CD4-positive, alpha-beta T cell (primary cell): ENCODE results near the gene SPIRE2. TPM values are rescaled to one million over a fixed set of nuclear protein-coding genes. Genes with fewer than 3 reads are reported as not detected.

Source experiments
- ATAC-seq: fragments of 200-7000 bp; cut with Tn5 transposase; one replicate; pipeline ENCODE4 v1.10.0; 2022; ENCODE audit warnings: mild to moderate bottlenecking; ENCODE audit not compliant: poor library complexity
- CTCF ChIA-PET: fragments of 350-600 bp; sonication (Branson Sonifier 250); formaldehyde crosslinking; loops from one replicate; lab custom pipeline; 2021; ENCODE audit warnings: antibody characterized with exemption, inconsistent platforms; lab: Charles Lee
- POLR2A ChIA-PET: fragments of 350-600 bp; sonication (Branson Sonifier 250); formaldehyde crosslinking; loops from one replicate; lab custom pipeline; 2021; ENCODE audit warnings: antibody characterized with exemption, inconsistent platforms; lab: Charles Lee
- DNase-seq, 14 experiments: peaks; one replicate each; pipeline ENCODE4 v3.0.0-alpha.2; 2013 to 2020; ENCODE audit warnings: mixed read lengths in 2 of 14
- H3K27ac ChIP-seq, 2 donors: one replicate each; pipeline versions ENCODE4 v1.5.1 to v1.7.0; 2013; ENCODE audit warnings: low read length in 2 of 2, low read depth in 1 of 2, mild to moderate bottlenecking in 1 of 2
- H3K27me3 ChIP-seq, 2 experiments: 1 replicate in 1 of 2; 2 replicates in 1 of 2; pipeline versions ENCODE4 v1.6.1 to v1.7.0; 2013; ENCODE audit warnings: low read length in 2 of 2, control low read depth in 1 of 2, mild to moderate bottlenecking in 1 of 2, moderate library complexity in 1 of 2; ENCODE audit not compliant: insufficient read depth in 2 of 2, control insufficient read depth in 1 of 2
- H3K36me3 ChIP-seq: one replicate; pipeline ENCODE4 v1.6.1; 2013; ENCODE audit warnings: low read length, control low read depth; ENCODE audit not compliant: insufficient read depth
- H3K4me1 ChIP-seq: one replicate; pipeline ENCODE4 v1.6.1; 2013; ENCODE audit warnings: low read length, control low read depth; ENCODE audit not compliant: insufficient read depth
- H3K4me3 ChIP-seq: one replicate; pipeline ENCODE4 v1.5.1; 2013; ENCODE audit warnings: mild to moderate bottlenecking, low read length, moderate library complexity
- H3K9me3 ChIP-seq, 2 experiments: 1 replicate in 1 of 2; 2 replicates in 1 of 2; pipeline versions ENCODE4 v1.6.1 to v1.7.0; 2013; ENCODE audit warnings: low read length in 2 of 2, mild to moderate bottlenecking in 2 of 2, control low read depth in 1 of 2, moderate library complexity in 1 of 2; ENCODE audit not compliant: control insufficient read depth in 1 of 2, insufficient read depth in 1 of 2
- H3K27ac Mint-ChIP-seq: one replicate; pipeline ENCODE4 v1.8.0; 2020; ENCODE audit warnings: mixed read lengths
- H3K27me3 Mint-ChIP-seq: one replicate; pipeline ENCODE4 v1.8.0; 2021; ENCODE audit warnings: mixed read lengths
- H3K36me3 Mint-ChIP-seq: one replicate; pipeline ENCODE4 v1.8.0; 2021; ENCODE audit warnings: low read depth, mixed read lengths
- H3K4me1 Mint-ChIP-seq: one replicate; pipeline ENCODE4 v1.8.0; 2021; ENCODE audit warnings: low read depth, mixed read lengths
- H3K4me3 Mint-ChIP-seq: one replicate; pipeline ENCODE4 v1.8.0; 2020; ENCODE audit warnings: mild to moderate bottlenecking, mixed read lengths
- H3K9me3 Mint-ChIP-seq: one replicate; pipeline ENCODE4 v1.8.0; 2020; ENCODE audit warnings: mixed read lengths
- intact Hi-C, 2 experiments: fragments of 100-400 bp; cut with DNase I in 1 of 2; cut with micrococcal nuclease in 1 of 2; formaldehyde crosslinking; loops; one replicate each; pipeline versions ENCODE4 v1.15.1 to v1.9.0; 2023 to 2025; cut with DNase I, micrococcal nuclease
- total RNA-seq, 174 experiments: library from RNA in 2 of 174; stranded (reverse) in 2 of 174; gene quantifications; one replicate each; pipeline ENCODE4 v1.2.3 and lab custom pipeline; 2021 to 2026
- TF ChIP-seq, protein P1 (sequence below): fragments of 200-600 bp; IDR thresholded peaks from one replicate; pipeline ENCODE4 v1.8.0; 2022; ENCODE audit warnings: antibody characterized with exemption, mild to moderate bottlenecking

SPIRE2 gene
- total RNA-seq, 2 experiments from 2014 or later: 1.1 TPM

- Histone ChIP-seq H3K9me3 (peaks cover 0 to 6% of the 10 kb centered on the region in 2 experiments), H3K4me1 (peaks cover 76% of the 10 kb centered on the region), H3K27me3 (peaks cover 16 to 29% of the 10 kb centered on the region in 2 experiments), H3K4me3 (peak within 1 kb of the TSS; percentile 52), H3K27ac (no peak within 1 kb of the TSS), H3K36me3 (no peaks in the 10 kb centered on the region)
- Mint-ChIP-seq H3K27ac (peak within 1 kb of the TSS; percentile 39), H3K36me3 (no peaks in the 10 kb centered on the region), H3K4me3 (peak within 1 kb of the TSS; percentile 76), H3K9me3 (no peaks in the 10 kb centered on the region), H3K4me1 (peaks cover 41% of the 10 kb centered on the region), H3K27me3 (peaks cover 10% of the 10 kb centered on the region)
- intact Hi-C loops: loop anchor here in 1 of 2 experiments (2.0 kb wide), 1 partner anchor 30 kb away; the partner anchor contains the start of gene DEF8
- ATAC-seq: peak; percentile 39
- DNase-seq: peak in 4 of 14 experiments; percentile 27 to 63 (median 42)
- POLR2A ChIA-PET: interaction anchor here (0.7 to 1.2 kb wide), 4 partner anchors 9 to 45 kb away, joined by 3 to 6 read pairs (median 4); partner anchors contain the start of gene TCF25
- CTCF ChIA-PET: interaction anchor here (0.9 to 2.1 kb wide), 3 partner anchors 9 to 58 kb away, joined by 3 to 12 read pairs (median 6); no protein-coding TSS in a partner anchor
- TF ChIP-seq, protein P1, sequence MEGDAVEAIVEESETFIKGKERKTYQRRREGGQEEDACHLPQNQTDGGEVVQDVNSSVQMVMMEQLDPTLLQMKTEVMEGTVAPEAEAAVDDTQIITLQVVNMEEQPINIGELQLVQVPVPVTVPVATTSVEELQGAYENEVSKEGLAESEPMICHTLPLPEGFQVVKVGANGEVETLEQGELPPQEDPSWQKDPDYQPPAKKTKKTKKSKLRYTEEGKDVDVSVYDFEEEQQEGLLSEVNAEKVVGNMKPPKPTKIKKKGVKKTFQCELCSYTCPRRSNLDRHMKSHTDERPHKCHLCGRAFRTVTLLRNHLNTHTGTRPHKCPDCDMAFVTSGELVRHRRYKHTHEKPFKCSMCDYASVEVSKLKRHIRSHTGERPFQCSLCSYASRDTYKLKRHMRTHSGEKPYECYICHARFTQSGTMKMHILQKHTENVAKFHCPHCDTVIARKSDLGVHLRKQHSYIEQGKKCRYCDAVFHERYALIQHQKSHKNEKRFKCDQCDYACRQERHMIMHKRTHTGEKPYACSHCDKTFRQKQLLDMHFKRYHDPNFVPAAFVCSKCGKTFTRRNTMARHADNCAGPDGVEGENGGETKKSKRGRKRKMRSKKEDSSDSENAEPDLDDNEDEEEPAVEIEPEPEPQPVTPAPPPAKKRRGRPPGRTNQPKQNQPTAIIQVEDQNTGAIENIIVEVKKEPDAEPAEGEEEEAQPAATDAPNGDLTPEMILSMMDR: peak; percentile 10
These were observed 90.4 kb downstream of the SPIRE2 start, which contains the start of gene MC1R for GRCh38 chr16:89918453-89919347. TSS of gene MC1R (plus strand) at chr16:89918862. CDS start at chr16:89919259, 397 bp downstream.

- ATAC-seq: no peak
- Histone ChIP-seq H3K27ac (no peak overlapping the region), H3K36me3 (no peaks in the 10 kb centered on the region), H3K27me3 (peaks cover 26 to 40% of the 10 kb centered on the region in 2 experiments), H3K9me3 (peaks cover 0 to 16% of the 10 kb centered on the region in 2 experiments), H3K4me3 (no peak overlapping the region), H3K4me1 (peaks cover 87% of the 10 kb centered on the region)
- peaks cover 49% of the 10 kb centered on the region for H3K4me1 Mint-ChIP-seq
- no peak overlapping the region for H3K27ac Mint-ChIP-seq
- H3K36me3 Mint-ChIP-seq: no peaks in the 10 kb centered on the region
- ChIA-PET CTCF (interaction anchor here (2.1 kb wide), 1 partner anchor 10 kb away, joined by 12 read pairs; no protein-coding TSS in a partner anchor), POLR2A (interaction anchor here (1.1 to 1.2 kb wide), 2 partner anchors 8 to 46 kb away, joined by 3 to 6 read pairs; partner anchors contain the start of gene TCF25)
- intact Hi-C loops: loop anchor here in 1 of 2 experiments (2.0 kb wide), 1 partner anchor 29 kb away; the partner anchor contains the start of gene DEF8
- no peaks in the 10 kb centered on the region for H3K9me3 Mint-ChIP-seq
- DNase-seq: peak in 2 of 14 experiments; percentile 13 to 45
- TF ChIP-seq, protein P1: no peak
- H3K4me3 Mint-ChIP-seq: peak overlapping the region; percentile 48
- peaks cover 15% of the 10 kb centered on the region for H3K27me3 Mint-ChIP-seq
These were observed 91.5 kb downstream of the SPIRE2 start for GRCh38 chr16:89919535-89920406.

GRCh38 chr16:89920723-89921122 is 92.4 kb downstream of the SPIRE2 start:
- ChIA-PET POLR2A (no interaction called here), CTCF (no interaction called here)
- H3K4me3 Mint-ChIP-seq: peak overlapping the region; percentile 34
- no peaks in the 10 kb centered on the region for H3K36me3 Mint-ChIP-seq
- H3K4me1 ChIP-seq: peaks cover 93% of the 10 kb centered on the region
- no peak overlapping the region for H3K4me3 ChIP-seq
- no peak overlapping the region for H3K27ac ChIP-seq
- H3K27me3 ChIP-seq: peaks cover 36 to 49% of the 10 kb centered on the region in 2 experiments
- TF ChIP-seq, protein P1: no peak
- peaks cover 49% of the 10 kb centered on the region for H3K4me1 Mint-ChIP-seq
- no peaks in the 10 kb centered on the region for H3K9me3 Mint-ChIP-seq
- H3K27me3 Mint-ChIP-seq: peaks cover 15% of the 10 kb centered on the region
- H3K9me3 ChIP-seq: peaks cover 0 to 25% of the 10 kb centered on the region in 2 experiments
- intact Hi-C loops: no loop called here
- H3K36me3 ChIP-seq: no peaks in the 10 kb centered on the region
- peak in 2 of 14 experiments; percentile 19 to 41 for DNase-seq
- H3K27ac Mint-ChIP-seq: no peak overlapping the region
- no peak for ATAC-seq
